SU-DHL-6 (cell line): Measurements from ENCODE around the gene FAM167B.

Experiments used
- H2AFZ ChIP-seq: fragments of 200-600 bp; sonication (generic); 2 replicates; pipeline ENCODE4 v1.6.1; 2014; ENCODE audit warnings: low read depth, mild to moderate bottlenecking, moderate library complexity, mixed read lengths, antibody characterized with exemption, low read length; ENCODE audit not compliant: severe bottlenecking
- H3F3A ChIP-seq: fragments of 200-600 bp; shearing (Covaris generic); 2 replicates; pipeline ENCODE4 v1.6.0; 2016; ENCODE audit warnings: antibody characterized with exemption, mild to moderate bottlenecking; ENCODE audit not compliant: insufficient read depth
- H3K27ac ChIP-seq: fragments of 200-600 bp; sonication (generic); 2 replicates; pipeline ENCODE4 v1.5.1; 2016; ENCODE audit warnings: low read depth, mild to moderate bottlenecking, low read length, moderate library complexity, mixed read lengths
- H3K27me3 ChIP-seq: fragments of 200-600 bp; sonication (generic), shearing (Covaris generic); 2 replicates; pipeline ENCODE4 v1.6.0; 2014; ENCODE audit warnings: mild to moderate bottlenecking, low read length
- H3K36me3 ChIP-seq: fragments of 200-600 bp; sonication (generic); 2 replicates; pipeline ENCODE4 v1.6.1; 2014; ENCODE audit warnings: mild to moderate bottlenecking, low read length, mixed read lengths
- H3K4me2 ChIP-seq: fragments of 300-600, 200-600 bp; shearing (Covaris generic), sonication (generic); 2 replicates; pipeline ENCODE4 v1.6.0; 2014; ENCODE audit warnings: low read length, low read depth, mild to moderate bottlenecking; ENCODE audit not compliant: poor library complexity, severe bottlenecking
- H3K4me3 ChIP-seq: fragments of 200-600 bp; sonication (generic); 2 replicates; pipeline ENCODE4 v1.5.1; 2014; ENCODE audit warnings: antibody characterized with exemption, low read length, mild to moderate bottlenecking, mixed read lengths; ENCODE audit not compliant: insufficient read depth, poor library complexity, severe bottlenecking
- H3K79me2 ChIP-seq: fragments of 200-600 bp; sonication (generic); 2 replicates; pipeline ENCODE4 v1.6.1; 2014; ENCODE audit warnings: mild to moderate bottlenecking, low read length, moderate library complexity; ENCODE audit not compliant: insufficient read depth
- H3K9ac ChIP-seq: fragments of 200-600 bp; sonication (generic); 2 replicates; pipeline ENCODE4 v1.7.0; 2014; ENCODE audit warnings: mild to moderate bottlenecking, low read length
- H3K9me2 ChIP-seq: fragments of 200-600 bp; sonication (generic); replicated peaks from 2 replicates; pipeline ENCODE4 v1.6.1; 2014; ENCODE audit warnings: low read length; ENCODE audit not compliant: insufficient read depth
- H3K9me3 ChIP-seq: fragments of 200-600 bp; sonication (generic); 2 replicates; pipeline ENCODE4 v1.6.1; 2014; ENCODE audit warnings: low read length, mixed read lengths; ENCODE audit not compliant: insufficient read depth
- H4K20me1 ChIP-seq: fragments of 200-600 bp; sonication (generic); 2 replicates; pipeline ENCODE4 v1.6.1; 2014; ENCODE audit warnings: low read depth, mild to moderate bottlenecking, antibody characterized with exemption, low read length, moderate library complexity, mixed read lengths
- CTCF ChIP-seq: fragments of 200-600 bp; sonication (generic); IDR thresholded peaks from one replicate; pipeline ENCODE4 v1.5.1; 2017; ENCODE audit warnings: antibody characterized with exemption, mild to moderate bottlenecking, low read length, moderate library complexity; ENCODE audit not compliant: insufficient read depth, poor library complexity, severe bottlenecking
- EZH2phosphoT487 ChIP-seq: fragments of 200-600 bp; sonication (generic), shearing (Covaris generic); conservative IDR thresholded peaks from 2 replicates; pipeline ENCODE4 v1.6.1; 2018; ENCODE audit warnings: mild to moderate bottlenecking, antibody characterized with exemption, low read length, moderate library complexity, mixed read lengths

Gene FAM167B

GRCh38 chr1:32272557-32273390 lies 25.8 kb downstream of the FAM167B start:
- Histone ChIP-seq H3F3A (peaks cover 14% of the 10 kb centered on the region), H3K79me2 (peaks cover 4% of the 10 kb centered on the region; the same call in 1 of the 2 replicates), H3K4me3 (peak overlapping the region; percentile 31), H3K9ac (peak overlapping the region; percentile 57), H3K9me2 (no peaks in the 10 kb centered on the region), H2AFZ (no peak overlapping the region), H3K27ac (peak overlapping the region; percentile 85), H3K36me3 (no peaks in the 10 kb centered on the region), H3K27me3 (no peaks in the 10 kb centered on the region), H3K9me3 (no peaks in the 10 kb centered on the region), H4K20me1 (no peaks in the 10 kb centered on the region), H3K4me2 (peak overlapping the region; percentile 75)
- no peak for TF ChIP-seq EZH2phosphoT487
- no peak for TF ChIP-seq CTCF

- Histone ChIP-seq H3K4me3 (peak overlapping the region; percentile 42), H3K27ac (peak overlapping the region; percentile 85), H3K79me2 (peaks cover 4% of the 10 kb centered on the region; the same call in 1 of the 2 replicates), H3K36me3 (no peaks in the 10 kb centered on the region), H3K9me2 (no peaks in the 10 kb centered on the region), H3K9me3 (no peaks in the 10 kb centered on the region), H3K9ac (peak overlapping the region; percentile 57), H3F3A (peaks cover 14% of the 10 kb centered on the region), H2AFZ (peak overlapping the region; percentile 22), H4K20me1 (no peaks in the 10 kb centered on the region), H3K27me3 (no peaks in the 10 kb centered on the region), H3K4me2 (peak overlapping the region; percentile 75)
- TF ChIP-seq EZH2phosphoT487: no peak
- no peak for TF ChIP-seq CTCF
Measured at GRCh38 chr1:32273391-32274208, 26.6 kb downstream of the FAM167B start.

- Histone ChIP-seq H3K9ac (peak overlapping the region; percentile 57), H3K27me3 (no peaks in the 10 kb centered on the region), H4K20me1 (no peaks in the 10 kb centered on the region), H3F3A (peaks cover 12% of the 10 kb centered on the region), H3K36me3 (peaks cover under 1% of the 10 kb centered on the region; the same call in 1 of the 2 replicates), H3K27ac (peak overlapping the region; percentile 85), H3K4me2 (peak overlapping the region; percentile 75), H2AFZ (no peak overlapping the region), H3K9me3 (no peaks in the 10 kb centered on the region), H3K4me3 (peak overlapping the region; percentile 42), H3K9me2 (no peaks in the 10 kb centered on the region), H3K79me2 (peaks cover 4% of the 10 kb centered on the region; the same call in 1 of the 2 replicates)
- TF ChIP-seq CTCF: no peak
Measured at GRCh38 chr1:32274646-32275340, 27.8 kb downstream of the FAM167B start.
